ENCODE data around the gene CDK8.
"Not testable (repeated sequence)": the region's sequence is repeated elsewhere in the genome, so short reads cannot be mapped to it uniquely, and the experiment has no call there.

CDK8 gene

DNA sequence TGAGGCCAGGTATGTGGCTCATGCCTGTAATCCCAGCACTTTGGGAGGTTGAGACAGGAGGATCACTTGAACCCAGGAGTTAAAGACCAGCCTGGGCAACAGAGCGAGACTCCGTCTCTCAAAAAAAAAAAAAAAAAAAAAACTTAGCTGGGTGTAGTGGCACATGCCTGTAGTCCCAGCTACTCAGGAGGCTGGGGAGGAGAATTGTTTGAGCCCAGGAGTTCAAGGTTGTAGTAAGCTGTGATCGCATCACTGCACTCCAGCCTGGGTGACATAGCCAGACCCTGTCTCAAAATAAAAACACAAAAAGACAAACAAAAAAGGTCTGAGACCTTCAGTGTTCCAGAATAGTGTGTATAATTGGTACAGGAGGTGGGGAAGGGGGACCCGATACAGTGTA, 1.9 kb upstream of the CDK8 start:
- not testable (repeated sequence) for DNase-seq (ENCODE audit: low read depth in 2 of 2, low spot score in 1 of 2)

GRCh38 chr13:26253262-26253786, 605 bp upstream of the CDK8 start:
- DNase-seq (ENCODE audit: low read depth in 2 of 2, low spot score in 1 of 2): no peak

DNA sequence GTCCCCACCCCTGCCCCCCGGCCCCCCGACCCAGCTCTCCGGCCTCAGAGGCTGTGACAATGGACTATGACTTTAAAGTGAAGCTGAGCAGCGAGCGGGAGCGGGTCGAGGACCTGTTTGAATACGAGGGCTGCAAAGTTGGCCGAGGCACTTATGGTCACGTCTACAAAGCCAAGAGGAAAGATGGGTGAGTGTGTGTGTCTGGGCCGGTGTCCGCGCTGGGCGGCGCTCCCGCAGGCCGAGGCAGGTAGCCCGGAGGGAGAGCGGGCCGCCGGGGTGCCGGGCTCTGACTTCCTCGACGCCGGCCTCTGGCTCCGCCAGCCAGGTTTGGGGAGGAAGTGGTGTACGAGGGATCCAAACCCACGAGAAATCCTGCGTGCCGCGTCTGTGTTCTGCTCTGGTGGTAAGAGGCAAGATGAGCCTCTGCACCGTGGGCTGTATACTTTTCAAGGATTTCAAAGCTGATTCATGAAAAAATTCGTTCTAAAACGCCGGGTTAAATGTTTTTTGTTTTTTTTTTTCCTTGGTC, 718 bp downstream of the CDK8 start:
- peak in 1 of 2 donors; percentile 13 for DNase-seq (ENCODE audit: low read depth in 2 of 2, low spot score in 1 of 2)

DNA sequence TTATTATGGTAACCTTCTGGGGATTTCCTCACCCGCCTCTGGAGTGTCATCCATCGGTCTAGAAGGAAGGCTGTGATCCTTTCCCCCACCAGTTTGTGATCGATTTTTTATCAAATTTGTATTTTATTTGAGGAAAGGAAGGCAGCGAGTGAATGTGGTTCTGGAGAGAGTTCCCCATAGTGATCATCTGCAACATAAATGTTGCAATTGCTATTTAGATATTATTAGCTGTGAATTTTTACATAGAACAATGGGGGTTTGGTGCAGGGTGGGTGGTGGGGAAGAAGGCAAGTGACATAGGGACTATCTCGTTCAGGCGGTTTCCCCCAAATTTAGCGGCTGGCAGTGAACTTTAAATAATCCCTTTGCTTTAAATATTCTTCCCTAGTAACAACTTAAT, 1.2 kb downstream of the CDK8 start:
- DNase-seq (ENCODE audit: low read depth in 2 of 2, low spot score in 1 of 2): no peak

DNA sequence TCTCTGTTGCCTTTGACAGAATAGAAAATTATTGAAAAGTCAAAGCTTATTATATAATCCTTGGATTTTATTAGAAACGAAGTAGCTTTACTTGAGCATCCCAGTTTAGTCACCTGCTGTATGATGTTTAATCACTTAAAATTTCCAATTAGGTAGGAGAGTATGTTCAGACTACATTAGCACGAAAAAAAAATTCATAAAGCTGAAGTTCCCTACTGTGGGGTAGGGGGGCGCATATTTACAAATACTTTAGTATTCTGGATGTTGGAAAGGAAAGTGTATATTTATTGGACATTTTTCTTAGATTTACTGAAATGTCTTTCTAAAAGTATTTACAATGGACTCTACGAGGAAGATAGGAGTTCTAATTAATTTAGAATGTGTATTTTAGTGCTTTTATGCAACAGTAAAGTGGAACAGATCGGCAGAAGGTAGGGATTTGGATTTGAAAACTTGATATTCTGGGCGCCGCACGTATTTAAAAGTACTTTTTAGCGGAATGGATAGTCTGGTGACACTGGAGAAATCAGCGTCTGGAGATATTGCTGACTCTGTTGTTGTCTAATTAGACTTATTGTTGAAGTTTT, 1.9 kb downstream of the CDK8 start:
- no peak for DNase-seq (ENCODE audit: low read depth in 2 of 2, low spot score in 1 of 2)

DNA sequence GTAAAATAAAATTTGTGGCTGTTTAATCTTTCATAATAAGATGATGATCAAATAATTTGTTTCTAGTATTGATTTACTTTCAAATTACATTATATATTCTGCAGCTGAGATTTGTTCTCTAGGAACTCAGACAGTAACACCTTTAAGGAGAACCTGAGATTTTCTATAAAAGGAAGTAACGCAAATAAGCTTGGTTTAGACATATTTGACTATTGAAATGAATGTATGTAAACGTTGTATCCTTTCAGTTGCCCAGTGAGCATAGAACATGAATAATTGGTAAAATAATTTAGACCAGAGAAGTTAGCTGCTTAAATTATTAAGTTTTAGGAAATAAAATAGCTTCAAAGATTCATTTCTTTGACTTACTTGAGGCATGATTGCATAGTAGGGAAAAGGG, 3.1 kb downstream of the CDK8 start:
- no peak for DNase-seq (ENCODE audit: low read depth in 2 of 2, low spot score in 1 of 2)

GRCh38 chr13:26259634-26260033, 5.7 kb downstream of the CDK8 start:
- no peak for DNase-seq (ENCODE audit: low read depth in 2 of 2, low spot score in 1 of 2)

GRCh38 chr13:26262156-26262555, 8.2 kb downstream of the CDK8 start:
- no peak for DNase-seq (ENCODE audit: low read depth in 2 of 2, low spot score in 1 of 2)

- no peak for DNase-seq (ENCODE audit: low read depth in 2 of 2, low spot score in 1 of 2)
Measured at GRCh38 chr13:26266311-26266710, 12.4 kb downstream of the CDK8 start.

GRCh38 chr13:26270707-26271106, 16.8 kb downstream of the CDK8 start:
- no peak for DNase-seq (ENCODE audit: low read depth in 2 of 2, low spot score in 1 of 2)

DNA sequence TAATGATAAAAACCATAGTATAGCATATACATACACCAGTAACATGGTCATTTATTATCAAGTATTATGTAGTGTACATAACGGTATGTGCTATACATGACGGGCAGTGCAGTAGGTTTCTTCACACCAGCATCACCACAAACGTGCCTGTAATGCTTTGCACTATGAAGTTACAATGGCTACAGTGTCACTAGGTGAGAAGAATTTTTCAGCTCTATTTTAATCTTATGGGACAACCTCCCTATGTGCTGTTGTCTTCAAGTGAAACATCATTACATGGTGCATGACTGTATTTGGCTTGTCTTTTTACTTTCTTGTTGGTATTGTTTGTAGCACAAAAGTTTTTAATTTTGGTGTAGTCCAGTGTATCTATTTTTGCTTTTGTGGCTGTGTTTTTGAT, 18.7 kb downstream of the CDK8 start:
- DNase-seq (ENCODE audit: low read depth in 2 of 2, low spot score in 1 of 2): no peak

- DNase-seq (ENCODE audit: low read depth in 2 of 2, low spot score in 1 of 2): no peak
Measured at GRCh38 chr13:26280295-26280694, 26.4 kb downstream of the CDK8 start.

- DNase-seq (ENCODE audit: low read depth in 2 of 2, low spot score in 1 of 2): no peak
Measured at GRCh38 chr13:26280822-26281221, 26.9 kb downstream of the CDK8 start.

GRCh38 chr13:26285911-26286310, 32.0 kb downstream of the CDK8 start:
- not testable (repeated sequence) for DNase-seq (ENCODE audit: low read depth in 2 of 2, low spot score in 1 of 2)

GRCh38 chr13:26288838-26289237, 34.9 kb downstream of the CDK8 start:
- DNase-seq (ENCODE audit: low read depth in 2 of 2, low spot score in 1 of 2): not testable (repeated sequence)

- no peak for DNase-seq (ENCODE audit: low read depth in 2 of 2, low spot score in 1 of 2)
Measured at GRCh38 chr13:26295812-26296211, 41.9 kb downstream of the CDK8 start.

DNA sequence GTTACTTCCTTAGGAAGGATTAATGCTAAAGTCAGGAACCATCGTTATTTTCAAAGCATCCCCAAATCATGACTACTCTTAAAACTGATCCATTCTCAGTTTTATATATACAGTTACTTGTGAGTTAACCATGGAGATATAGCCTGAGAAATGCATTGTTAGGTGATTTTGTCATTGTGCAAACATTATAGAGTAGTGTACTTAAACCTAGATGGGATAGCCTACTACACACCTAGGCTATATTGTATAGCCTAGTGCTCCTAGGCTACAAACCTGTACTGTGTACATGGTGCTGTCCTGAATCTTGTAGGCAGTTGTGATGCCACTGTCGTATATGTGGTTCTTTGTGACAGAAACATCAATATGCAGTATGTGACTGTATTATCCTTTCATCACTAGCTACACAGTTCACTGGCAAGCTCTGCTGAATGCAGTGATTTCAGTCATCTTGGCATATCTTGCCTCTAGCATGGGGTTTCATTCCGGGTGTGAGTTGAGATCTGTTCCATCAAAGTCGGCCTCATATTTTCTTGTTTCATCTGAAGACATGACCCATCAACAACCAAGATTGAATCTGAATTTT, 45.3 kb downstream of the CDK8 start:
- no peak for DNase-seq (ENCODE audit: low read depth in 2 of 2, low spot score in 1 of 2)

DNA sequence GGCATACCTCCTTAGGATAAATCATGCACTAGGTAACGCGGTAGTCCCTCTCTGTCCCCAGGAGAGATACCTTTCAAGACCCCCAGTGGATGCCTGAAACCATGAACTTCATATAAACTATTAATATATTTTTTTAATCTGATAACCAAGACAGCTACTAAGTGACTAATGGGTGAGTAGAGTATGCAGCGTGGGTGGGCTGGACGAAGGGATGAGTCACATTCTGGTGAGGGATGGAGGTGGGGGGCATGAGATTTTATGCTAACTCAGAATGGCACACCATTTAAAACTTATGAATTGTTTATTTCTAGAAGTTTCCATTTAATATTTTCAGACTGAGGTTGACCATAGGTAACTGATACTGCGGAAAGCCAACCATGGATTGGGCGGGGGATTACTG, 46.2 kb downstream of the CDK8 start:
- peak; percentile 4 for DNase-seq (ENCODE audit: low read depth in 2 of 2, low spot score in 1 of 2)

- DNase-seq (ENCODE audit: low read depth in 2 of 2, low spot score in 1 of 2): no peak
Measured at GRCh38 chr13:26305676-26306075, 51.7 kb downstream of the CDK8 start.

- DNase-seq (ENCODE audit: low read depth in 2 of 2, low spot score in 1 of 2): no peak
Measured at GRCh38 chr13:26307701-26308100, 53.8 kb downstream of the CDK8 start.

DNA sequence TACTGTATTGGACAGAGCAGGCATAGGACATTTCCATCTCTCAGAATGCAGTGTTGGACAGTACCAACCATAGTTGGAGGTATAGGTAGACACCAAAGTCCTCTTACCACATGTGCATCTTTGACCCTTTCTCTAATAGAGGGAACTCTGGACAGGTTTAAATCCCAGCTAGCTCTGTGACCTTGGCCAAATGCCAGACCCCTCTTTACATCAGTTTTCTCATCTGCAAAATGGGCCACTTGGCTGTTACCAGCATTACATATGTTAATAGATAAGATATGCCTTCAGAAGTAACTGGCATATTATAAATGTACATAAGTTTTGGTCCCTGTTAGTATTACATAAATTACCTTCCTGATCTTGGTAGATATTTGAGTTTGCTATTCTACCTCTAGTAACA, 54.3 kb downstream of the CDK8 start:
- no peak for DNase-seq (ENCODE audit: low read depth in 2 of 2, low spot score in 1 of 2)

DNA sequence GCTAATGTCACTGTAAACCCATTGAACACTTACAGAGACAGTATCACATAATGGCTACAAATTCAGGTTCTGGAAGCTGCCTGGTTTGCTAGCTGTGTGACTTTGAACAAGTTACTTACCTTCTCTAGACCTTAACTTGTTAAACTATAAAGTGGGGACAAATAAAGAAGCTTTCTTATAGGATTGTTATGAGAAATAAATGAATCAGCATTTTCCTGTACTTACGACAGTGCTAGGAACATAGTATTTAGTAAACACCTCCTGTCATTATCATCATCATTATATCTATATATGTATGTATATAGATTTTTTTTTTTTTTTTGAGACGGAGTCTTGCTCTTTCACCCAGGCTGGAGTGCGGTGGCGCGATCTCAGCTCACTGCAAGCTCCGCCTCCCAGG, 54.9 kb downstream of the CDK8 start:
- no peak for DNase-seq (ENCODE audit: low read depth in 2 of 2, low spot score in 1 of 2)

DNA sequence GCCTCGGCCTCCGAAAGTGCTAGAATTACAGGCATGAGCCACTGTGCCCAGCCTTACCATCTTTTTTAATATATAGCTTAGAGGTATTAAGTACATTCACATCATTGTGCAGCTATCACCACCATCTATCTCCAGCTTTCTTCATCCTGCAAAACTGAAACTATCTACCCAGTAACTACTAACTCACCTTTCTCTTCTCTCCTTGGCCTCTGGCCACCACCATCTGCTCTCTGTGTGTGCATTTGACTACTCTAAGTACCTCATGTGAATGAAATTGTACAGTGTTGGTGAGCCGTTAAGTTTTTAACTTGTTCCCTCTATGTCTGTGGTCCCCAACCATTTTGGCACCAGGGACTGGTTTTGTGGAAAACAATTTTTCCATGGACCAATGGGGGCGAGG, 56.1 kb downstream of the CDK8 start:
- DNase-seq (ENCODE audit: low read depth in 2 of 2, low spot score in 1 of 2): no peak

All from stimulated activated CD8-positive, alpha-beta memory T cell treated with anti-CD3 and anti-CD28 coated beads, Interleukin-4, amount 100 ng/mL, for 4 hours (primary cell).